ELR (cell line): Measurements from ENCODE around the gene PRKAR1B.
A peak's percentile ranks its signal among the peaks of the same experiment; 100 is the strongest.

Experiments
- DNase-seq: peaks from one replicate; pipeline ENCODE4 v3.0.0-alpha.2; 2015; ENCODE audit warnings: low read depth

PRKAR1B gene

GRCh38 chr7:739983-740942, 13.2 kb upstream of the PRKAR1B start:
- DNase-seq, result no peak

- DNase-seq, result no peak
Observed at GRCh38 chr7:739455-739982, 12.4 kb upstream of the PRKAR1B start.

GRCh38 chr7:738723-739454, 11.8 kb upstream of the PRKAR1B start:
- DNase-seq, result no peak

GRCh38 chr7:738241-738640, 11.2 kb upstream of the PRKAR1B start:
- DNase-seq, result no peak

- no peak for DNase-seq
Observed at GRCh38 chr7:734808-735207, 7.7 kb upstream of the PRKAR1B start.

- no peak for DNase-seq
Observed at GRCh38 chr7:734214-734613, 7.1 kb upstream of the PRKAR1B start.

GRCh38 chr7:732556-732955, 5.5 kb upstream of the PRKAR1B start:
- no peak for DNase-seq

- DNase-seq, result no peak
Observed at GRCh38 chr7:732094-732541, 5.0 kb upstream of the PRKAR1B start.

- DNase-seq, result no peak
Observed at GRCh38 chr7:731440-732085, 4.5 kb upstream of the PRKAR1B start.

GRCh38 chr7:730501-731439, 3.7 kb upstream of the PRKAR1B start:
- DNase-seq, result no peak

GRCh38 chr7:729140-730000, 2.3 kb upstream of the PRKAR1B start:
- no peak for DNase-seq

GRCh38 chr7:728602-729001, 1.5 kb upstream of the PRKAR1B start:
- no peak for DNase-seq

- peak; percentile 51 for DNase-seq
Observed at GRCh38 chr7:727806-728460, 852 bp upstream of the PRKAR1B start.

GRCh38 chr7:726854-727103, 302 bp downstream of the PRKAR1B start:
- no peak for DNase-seq

- peak; percentile 90 for DNase-seq
Observed at GRCh38 chr7:726084-726853, 812 bp downstream of the PRKAR1B start, which contains the start of gene DNAAF5. Gene DNAAF5, plus strand, starts transcription at chr7:726699. Its CDS starts 22 bp downstream, at chr7:726721.

- DNase-seq, result peak; percentile 76
Observed at GRCh38 chr7:725223-726005, 1.7 kb downstream of the PRKAR1B start.

GRCh38 chr7:724298-724697, 2.8 kb downstream of the PRKAR1B start:
- no peak for DNase-seq

- DNase-seq, result no peak
Observed at GRCh38 chr7:723541-723940, 3.5 kb downstream of the PRKAR1B start.
